ENCODE data around the gene SLC22A17.

DNA sequence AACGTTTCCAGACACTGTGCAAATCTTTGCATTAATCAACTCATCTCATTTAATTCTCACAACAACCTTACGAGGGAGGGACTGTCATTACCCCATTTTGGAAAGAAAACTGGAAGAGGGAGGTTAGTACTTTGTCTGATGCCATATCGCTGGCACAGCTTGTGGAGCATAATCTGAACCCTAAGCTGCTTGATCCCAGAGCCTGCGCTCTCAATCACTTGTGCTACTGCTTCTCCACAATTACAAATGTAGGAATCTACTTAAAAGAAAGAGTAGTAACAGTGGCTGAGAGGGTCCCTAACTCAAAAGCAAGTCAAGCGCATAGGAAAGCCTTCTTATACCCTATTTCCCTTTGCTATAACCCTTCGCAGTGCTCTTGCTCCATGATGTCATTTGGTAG is 9.1 kb upstream of the SLC22A17 start:
- no peak for TF ChIP-seq JUND (IDR thresholded peaks at IDR 0.05)
- no peak for TF ChIP-seq ELF1 (IDR thresholded peaks at IDR 0.05; ENCODE audit: borderline replicate concordance, low read depth)
- TF ChIP-seq, protein P1, sequence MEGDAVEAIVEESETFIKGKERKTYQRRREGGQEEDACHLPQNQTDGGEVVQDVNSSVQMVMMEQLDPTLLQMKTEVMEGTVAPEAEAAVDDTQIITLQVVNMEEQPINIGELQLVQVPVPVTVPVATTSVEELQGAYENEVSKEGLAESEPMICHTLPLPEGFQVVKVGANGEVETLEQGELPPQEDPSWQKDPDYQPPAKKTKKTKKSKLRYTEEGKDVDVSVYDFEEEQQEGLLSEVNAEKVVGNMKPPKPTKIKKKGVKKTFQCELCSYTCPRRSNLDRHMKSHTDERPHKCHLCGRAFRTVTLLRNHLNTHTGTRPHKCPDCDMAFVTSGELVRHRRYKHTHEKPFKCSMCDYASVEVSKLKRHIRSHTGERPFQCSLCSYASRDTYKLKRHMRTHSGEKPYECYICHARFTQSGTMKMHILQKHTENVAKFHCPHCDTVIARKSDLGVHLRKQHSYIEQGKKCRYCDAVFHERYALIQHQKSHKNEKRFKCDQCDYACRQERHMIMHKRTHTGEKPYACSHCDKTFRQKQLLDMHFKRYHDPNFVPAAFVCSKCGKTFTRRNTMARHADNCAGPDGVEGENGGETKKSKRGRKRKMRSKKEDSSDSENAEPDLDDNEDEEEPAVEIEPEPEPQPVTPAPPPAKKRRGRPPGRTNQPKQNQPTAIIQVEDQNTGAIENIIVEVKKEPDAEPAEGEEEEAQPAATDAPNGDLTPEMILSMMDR (IDR thresholded peaks at IDR 0.05 in 2 of 3, conservative IDR thresholded peaks at IDR 0.05 in 1 of 3; ENCODE audit: borderline replicate concordance in 1 of 3, insufficient read depth in 1 of 3, low read depth in 2 of 3, low read length in 2 of 3), result no peak
- TF ChIP-seq POLR2A (IDR thresholded peaks at IDR 0.05; ENCODE audit: borderline replicate concordance, extremely low read depth, insufficient read depth, insufficient read length), result no peak
- no peak for TF ChIP-seq YY1 (IDR thresholded peaks at IDR 0.05; ENCODE audit: extremely low read depth, insufficient replicate concordance, low read depth, low read length)
- TF ChIP-seq, protein P2, sequence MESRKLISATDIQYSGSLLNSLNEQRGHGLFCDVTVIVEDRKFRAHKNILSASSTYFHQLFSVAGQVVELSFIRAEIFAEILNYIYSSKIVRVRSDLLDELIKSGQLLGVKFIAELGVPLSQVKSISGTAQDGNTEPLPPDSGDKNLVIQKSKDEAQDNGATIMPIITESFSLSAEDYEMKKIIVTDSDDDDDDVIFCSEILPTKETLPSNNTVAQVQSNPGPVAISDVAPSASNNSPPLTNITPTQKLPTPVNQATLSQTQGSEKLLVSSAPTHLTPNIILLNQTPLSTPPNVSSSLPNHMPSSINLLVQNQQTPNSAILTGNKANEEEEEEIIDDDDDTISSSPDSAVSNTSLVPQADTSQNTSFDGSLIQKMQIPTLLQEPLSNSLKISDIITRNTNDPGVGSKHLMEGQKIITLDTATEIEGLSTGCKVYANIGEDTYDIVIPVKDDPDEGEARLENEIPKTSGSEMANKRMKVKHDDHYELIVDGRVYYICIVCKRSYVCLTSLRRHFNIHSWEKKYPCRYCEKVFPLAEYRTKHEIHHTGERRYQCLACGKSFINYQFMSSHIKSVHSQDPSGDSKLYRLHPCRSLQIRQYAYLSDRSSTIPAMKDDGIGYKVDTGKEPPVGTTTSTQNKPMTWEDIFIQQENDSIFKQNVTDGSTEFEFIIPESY (IDR thresholded peaks at IDR 0.05; ENCODE audit: extremely low read depth, insufficient replicate concordance, low read length), result no peak
